Thoracic aorta (tissue), 2 donors: Measurements from ENCODE around the gene GPD2. TPM values are rescaled to one million over a fixed set of nuclear protein-coding genes. Genes with fewer than 3 reads are reported as not detected.

ENCODE experiments used
- ATAC-seq: fragments of 150-250 bp; one replicate; pipeline ENCODE4 v1.8.0; 2017; ENCODE audit warnings: low read depth; ENCODE audit not compliant: insufficient number of reproducible peaks, low FRiP score
- DNase-seq: peaks from one replicate; pipeline ENCODE4 v3.0.0-alpha.2; 2020; ENCODE audit warnings: low spot score
- H3K27ac ChIP-seq, 2 donors: fragments of 200-600 bp; sonication (generic); 1 replicate in 1 of 2; 2 replicates in 1 of 2; pipeline ENCODE4 v1.5.1; 2016; ENCODE audit warnings: mild to moderate bottlenecking in 2 of 2, moderate library complexity in 2 of 2
- H3K27me3 ChIP-seq: fragments of 200-600 bp; sonication (generic); replicated peaks from 2 replicates; pipeline ENCODE4 v1.6.0; 2016; ENCODE audit warnings: mild to moderate bottlenecking; ENCODE audit not compliant: insufficient read depth
- H3K36me3 ChIP-seq: fragments of 200-600 bp; sonication (generic); one replicate; pipeline ENCODE4 v1.5.1; 2016
- H3K4me1 ChIP-seq, 2 donors: fragments of 200-600 bp; sonication (generic); 1 replicate in 1 of 2; 2 replicates in 1 of 2; pipeline versions ENCODE4 v1.5.1 to v1.6.0; 2016; ENCODE audit warnings: low read depth in 2 of 2, mild to moderate bottlenecking in 1 of 2; ENCODE audit not compliant: control insufficient read depth in 1 of 2
- H3K4me3 ChIP-seq: fragments of 200-600 bp; sonication (generic); 2 replicates; pipeline ENCODE4 v1.5.1; 2016; ENCODE audit warnings: mild to moderate bottlenecking
- H3K9me3 ChIP-seq: fragments of 200-600 bp; sonication (generic); 2 replicates; pipeline ENCODE4 v1.5.1; 2016
- total RNA-seq, 2 donors: library from RNA; depleted of rRNA; stranded (reverse); fragments of >200 nt; gene quantifications; one replicate each; pipeline versions ENCODE4 v1.1.0 to v1.2.3, GENCODE V29; 2016
- TF ChIP-seq, protein P1 (sequence below): fragments of 200-600 bp; sonication (generic); IDR thresholded peaks from one replicate; pipeline ENCODE4 v1.5.1; 2019; ENCODE audit warnings: antibody characterized with exemption

The GPD2 gene
- total RNA-seq, 2 donors from 2014 or later, result 13.7 to 31.7 TPM

DNA sequence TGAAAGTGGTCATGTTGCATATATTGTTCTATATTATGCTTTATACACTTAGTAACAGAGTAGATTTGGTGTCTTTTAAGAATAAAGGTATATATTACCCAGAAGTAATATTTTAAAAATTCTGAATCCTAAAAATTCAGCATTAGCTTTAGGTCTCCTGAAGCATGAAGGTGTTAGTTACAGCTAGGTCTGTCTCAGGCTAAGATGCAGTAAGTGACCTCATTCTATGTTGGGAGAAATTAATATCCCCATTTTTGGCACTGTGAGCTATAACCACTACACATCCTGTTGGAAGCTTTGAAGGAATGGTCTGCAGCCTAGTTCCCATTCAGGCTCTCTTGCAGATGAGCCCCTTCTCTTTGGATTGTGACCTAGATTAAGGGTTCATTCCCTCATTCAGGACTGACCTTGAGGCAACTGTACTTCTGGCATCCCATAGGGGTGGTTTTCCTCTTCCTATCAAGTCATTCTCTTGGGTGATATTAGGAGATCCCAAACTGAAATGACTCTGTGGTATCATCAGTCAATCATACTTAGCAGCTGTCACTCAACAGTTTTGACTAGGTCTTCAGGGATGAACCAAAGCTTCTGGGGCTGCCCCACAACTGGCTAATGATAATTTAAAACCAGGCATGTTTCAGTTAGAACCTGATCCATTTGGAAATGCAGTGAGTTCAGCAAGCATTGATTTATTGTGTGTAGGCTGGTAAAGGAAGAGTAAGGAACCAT is 117.7 kb downstream of the GPD2 start:
- H3K4me3 ChIP-seq, result no peak overlapping the region
- ATAC-seq, result no peak
- H3K27me3 ChIP-seq, result no peaks in the 10 kb centered on the region
- H3K36me3 ChIP-seq, result no peaks in the 10 kb centered on the region
- TF ChIP-seq, protein P1, sequence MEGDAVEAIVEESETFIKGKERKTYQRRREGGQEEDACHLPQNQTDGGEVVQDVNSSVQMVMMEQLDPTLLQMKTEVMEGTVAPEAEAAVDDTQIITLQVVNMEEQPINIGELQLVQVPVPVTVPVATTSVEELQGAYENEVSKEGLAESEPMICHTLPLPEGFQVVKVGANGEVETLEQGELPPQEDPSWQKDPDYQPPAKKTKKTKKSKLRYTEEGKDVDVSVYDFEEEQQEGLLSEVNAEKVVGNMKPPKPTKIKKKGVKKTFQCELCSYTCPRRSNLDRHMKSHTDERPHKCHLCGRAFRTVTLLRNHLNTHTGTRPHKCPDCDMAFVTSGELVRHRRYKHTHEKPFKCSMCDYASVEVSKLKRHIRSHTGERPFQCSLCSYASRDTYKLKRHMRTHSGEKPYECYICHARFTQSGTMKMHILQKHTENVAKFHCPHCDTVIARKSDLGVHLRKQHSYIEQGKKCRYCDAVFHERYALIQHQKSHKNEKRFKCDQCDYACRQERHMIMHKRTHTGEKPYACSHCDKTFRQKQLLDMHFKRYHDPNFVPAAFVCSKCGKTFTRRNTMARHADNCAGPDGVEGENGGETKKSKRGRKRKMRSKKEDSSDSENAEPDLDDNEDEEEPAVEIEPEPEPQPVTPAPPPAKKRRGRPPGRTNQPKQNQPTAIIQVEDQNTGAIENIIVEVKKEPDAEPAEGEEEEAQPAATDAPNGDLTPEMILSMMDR, result no peak
- no peaks in the 10 kb centered on the region for H3K4me1 ChIP-seq
- H3K9me3 ChIP-seq, result no peaks in the 10 kb centered on the region
- no peak overlapping the region for H3K27ac ChIP-seq
- no peak for DNase-seq

DNA sequence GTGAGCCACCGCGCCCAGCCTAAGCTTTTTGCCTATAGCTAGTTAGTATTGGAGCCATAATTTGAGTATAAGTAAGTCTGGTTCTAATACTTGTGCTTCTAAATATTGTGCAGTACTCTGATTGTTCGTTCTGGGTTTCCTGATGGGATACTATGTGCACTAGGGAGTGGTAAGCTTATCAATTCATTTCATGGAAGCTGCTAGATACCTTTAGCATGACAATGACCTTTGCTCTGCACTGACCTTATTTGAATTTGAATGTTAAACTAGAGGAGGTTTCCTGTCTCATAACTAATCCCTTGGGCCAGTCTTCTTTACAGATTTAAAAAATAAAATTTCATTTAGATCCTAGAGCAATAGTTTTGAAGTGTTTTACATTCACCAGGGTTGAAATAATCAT is 125.1 kb downstream of the GPD2 start:
- Histone ChIP-seq H3K9me3 (no peaks in the 10 kb centered on the region), H3K27ac (no peak overlapping the region), H3K36me3 (no peaks in the 10 kb centered on the region), H3K27me3 (no peaks in the 10 kb centered on the region), H3K4me1 (no peaks in the 10 kb centered on the region), H3K4me3 (no peak overlapping the region)
- TF ChIP-seq, protein P1, result no peak
- ATAC-seq, result no peak
- DNase-seq, result no peak

DNA sequence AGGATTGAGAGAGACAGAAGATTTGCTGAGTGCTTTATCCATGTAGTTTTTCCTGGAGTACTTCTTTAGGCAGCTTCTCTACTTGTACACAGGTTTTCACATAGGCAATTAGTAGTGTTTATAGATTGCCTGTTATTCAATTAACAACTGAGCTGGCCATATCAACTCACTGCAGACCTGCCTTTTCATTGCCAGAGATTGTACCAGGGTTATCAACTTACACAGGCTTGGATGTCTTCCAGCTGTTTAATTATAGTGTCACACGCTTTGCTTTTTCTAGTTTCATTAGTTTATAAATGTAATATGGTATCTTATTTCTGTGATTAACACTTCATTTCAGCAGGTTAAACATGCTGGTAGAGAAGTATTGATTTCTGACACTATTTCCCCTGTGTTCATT is 125.9 kb downstream of the GPD2 start:
- Histone ChIP-seq H3K27ac (no peak overlapping the region), H3K27me3 (no peaks in the 10 kb centered on the region), H3K36me3 (no peaks in the 10 kb centered on the region), H3K9me3 (no peaks in the 10 kb centered on the region), H3K4me3 (no peak overlapping the region), H3K4me1 (no peaks in the 10 kb centered on the region)
- ATAC-seq (no peak), DNase-seq (no peak)
- TF ChIP-seq, protein P1, result no peak

DNA sequence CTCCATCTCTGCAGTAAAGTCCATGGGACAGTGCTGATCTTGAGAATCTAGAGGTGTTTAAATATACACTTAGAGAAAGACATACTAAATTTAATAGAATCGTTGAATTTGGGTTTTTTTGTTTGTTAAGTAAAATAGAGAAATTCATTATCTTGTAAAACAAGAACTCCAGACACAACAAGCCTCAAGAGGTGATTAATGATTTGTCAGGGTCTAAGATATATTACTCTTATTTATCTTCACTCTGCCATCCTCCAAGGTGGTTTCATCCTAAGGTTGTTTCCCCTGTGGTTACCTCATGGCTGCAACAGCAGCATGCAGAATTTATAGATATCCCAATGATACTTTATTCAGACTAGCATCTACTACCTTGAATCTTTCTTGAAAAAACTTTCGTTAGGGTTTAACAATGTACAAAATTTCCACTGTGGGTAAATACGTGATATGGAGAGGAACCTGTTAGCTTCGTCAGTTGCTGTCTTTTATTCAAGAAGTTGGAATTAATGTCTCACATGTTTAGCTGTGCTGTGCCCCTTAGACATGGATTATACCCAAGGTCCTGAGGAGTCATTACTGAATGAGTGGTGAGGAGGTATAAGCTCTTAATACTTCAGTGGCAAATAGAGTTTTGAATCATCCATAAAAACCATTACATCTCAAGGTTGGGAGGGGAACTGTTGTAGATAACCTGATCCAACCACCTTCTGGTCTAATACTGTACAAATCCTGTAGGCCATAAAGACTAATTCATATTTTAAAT is 128.0 kb downstream of the GPD2 start:
- Histone ChIP-seq H3K4me1 (no peaks in the 10 kb centered on the region), H3K27me3 (no peaks in the 10 kb centered on the region)
- no peak for ATAC-seq

More for the DNA sequence above, 128.0 kb downstream of the GPD2 start:
- DNase-seq, result no peak
- TF ChIP-seq, protein P1, result no peak
- no peaks in the 10 kb centered on the region for H3K9me3 ChIP-seq
- H3K36me3 ChIP-seq, result no peaks in the 10 kb centered on the region
- no peak overlapping the region for H3K27ac ChIP-seq
- H3K4me3 ChIP-seq, result no peak overlapping the region
